RWPE1 (cell line): ENCODE data around the gene RNF183.
A peak's percentile ranks its signal among the peaks of the same experiment; 100 is the strongest.

Experiments used
- CTCF ChIA-PET: fragments of 350-600 bp; sonication (Branson Sonifier 250); formaldehyde crosslinking; extraction: SDS; loops from one replicate; lab custom pipeline; 2021; lab: Yijun Ruan, JAX
- POLR2A ChIA-PET: fragments of 400-600 bp; formaldehyde crosslinking; extraction: SDS; loops from one replicate; lab custom pipeline; 2020; ENCODE audit warnings: antibody characterized with exemption; ENCODE audit not compliant: low non-redundant PET; lab: Yijun Ruan, JAX
- DNase-seq: peaks from one replicate; pipeline ENCODE4 v3.0.0; 2012; ENCODE audit warnings: low spot score
- H3K27ac ChIP-seq: fragments of 450-650 bp; 2 replicates; pipeline ENCODE4 v1.5.1; 2017
- CTCF ChIP-seq: fragments of 450-650 bp; conservative IDR thresholded peaks from 2 replicates; pipeline ENCODE4 v1.5.1; 2017; ENCODE audit warnings: low read depth, mild to moderate bottlenecking

RNF183 gene

GRCh38 chr9:113274474-113275156 lies 28.6 kb downstream of the RNF183 start:
- H3K27ac ChIP-seq = peak overlapping the region; percentile 84
- CTCF ChIA-PET = interaction anchor here (0.5 to 2.0 kb wide), 22 partner anchors 9 to 1584 kb away, joined by 3 to 8 read pairs (median 3); partner anchors contain the start of genes ALAD and SLC31A1
- POLR2A ChIA-PET = interaction anchor here (0.9 to 1.2 kb wide), 5 partner anchors 21 to 383 kb away, joined by 3 to 6 read pairs (median 4); partner anchors contain the start of genes FKBP15, SLC31A1 and WDR31
- TF ChIP-seq CTCF = peak; percentile 95
- DNase-seq = peak; percentile 80

- H3K27ac ChIP-seq = no peak overlapping the region
- ChIA-PET POLR2A (no interaction called here), CTCF (interaction anchor here (1.0 to 1.1 kb wide), 2 partner anchors 48 to 886 kb away, joined by 3 read pairs; partner anchors contain the start of gene COL27A1)
- no peak for DNase-seq
- TF ChIP-seq CTCF = no peak
These were observed 33.3 kb downstream of the RNF183 start for GRCh38 chr9:113269871-113270270.

- POLR2A ChIA-PET = no interaction called here
- CTCF ChIA-PET = interaction anchor here (1.0 to 1.1 kb wide), 2 partner anchors 47 to 886 kb away, joined by 3 read pairs; partner anchors contain the start of gene COL27A1
These were observed 33.8 kb downstream of the RNF183 start for GRCh38 chr9:113269355-113269754.

GRCh38 chr9:113267911-113268566 lies 35.1 kb downstream of the RNF183 start:
- DNase-seq = no peak
- ChIA-PET CTCF (no interaction called here), POLR2A (no interaction called here)
- TF ChIP-seq CTCF = no peak
- no peak overlapping the region for H3K27ac ChIP-seq

More at GRCh38 chr9:113269355-113269754, 33.8 kb downstream of the RNF183 start:
- no peak for TF ChIP-seq CTCF
- DNase-seq = no peak
- H3K27ac ChIP-seq = no peak overlapping the region

GRCh38 chr9:113266174-113266573 lies 37.0 kb downstream of the RNF183 start:
- H3K27ac ChIP-seq = no peak overlapping the region
- no peak for DNase-seq
- TF ChIP-seq CTCF = no peak
- POLR2A ChIA-PET = no interaction called here
- CTCF ChIA-PET = interaction anchor here (0.7 to 1.0 kb wide), 2 partner anchors 349 to 387 kb away, joined by 3 read pairs; no protein-coding TSS in a partner anchor

- POLR2A ChIA-PET = no interaction called here
- no peak for TF ChIP-seq CTCF
- DNase-seq = no peak
- no peak overlapping the region for H3K27ac ChIP-seq
- CTCF ChIA-PET = no interaction called here
These were observed 41.1 kb downstream of the RNF183 start for GRCh38 chr9:113261917-113262671.
